Tibial nerve (tissue), 3 donors: ENCODE data around the gene TNS3.

Experiments
- CTCF ChIP-seq, 5 experiments: fragments of 200-600 bp in 3 of 5; fragments of 450-650 bp in 2 of 5; sonication (generic) in 3 of 5; IDR thresholded peaks; one replicate each; pipeline ENCODE4 v1.5.1; 2016 to 2019; ENCODE audit warnings: antibody characterized with exemption in 5 of 5, mild to moderate bottlenecking in 3 of 5, moderate library complexity in 2 of 5
- POLR2A ChIP-seq, 2 donors: fragments of 450-650 bp; IDR thresholded peaks; one replicate each; pipeline ENCODE4 v1.6.1; 2017; ENCODE audit warnings: antibody characterized with exemption in 2 of 2, mild to moderate bottlenecking in 2 of 2, moderate library complexity in 2 of 2

DNA sequence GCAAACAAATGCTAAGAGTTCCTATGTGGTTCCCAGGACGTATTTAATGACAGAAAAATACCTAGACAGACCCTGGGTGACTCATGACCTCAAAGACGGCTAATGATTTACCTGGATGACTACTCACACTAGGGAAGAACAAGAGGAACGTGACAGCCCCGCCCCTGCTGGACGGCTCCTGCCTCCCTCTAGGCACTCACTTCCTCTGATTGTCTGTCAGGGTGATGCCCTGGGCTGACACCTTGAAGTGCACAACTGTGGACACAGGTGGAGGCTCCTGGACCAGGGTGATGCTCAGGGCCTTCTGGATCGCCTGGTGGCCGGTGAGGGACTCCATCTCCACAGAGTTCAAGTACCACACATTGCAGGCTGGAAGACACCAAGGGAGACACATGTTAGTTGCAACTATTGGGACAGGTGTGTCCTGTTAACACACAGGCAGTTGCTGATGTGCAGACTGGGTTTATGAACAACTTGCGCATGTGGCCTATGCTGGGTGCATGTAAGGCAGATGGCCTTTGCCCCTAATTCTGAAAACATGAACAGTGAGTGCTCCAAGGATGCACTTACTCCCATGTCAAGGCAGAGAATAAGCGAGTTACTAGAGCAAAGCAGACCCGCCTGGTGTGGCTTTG, 298.3 kb downstream of the TNS3 start:
- TF ChIP-seq CTCF (IDR thresholded peaks at IDR 0.05) (no peak), POLR2A (IDR thresholded peaks at IDR 0.05) (no peak)
